K562 (cell line): ENCODE data around the gene HECW1. TPM values are rescaled to one million over a fixed set of nuclear protein-coding genes. Genes with fewer than 3 reads are reported as not detected.

Experiments used
- ATAC-seq: fragments of 200-7000 bp; cut with Tn5 transposase; 3 replicates; pipeline ENCODE4 v1.9.1; 2020; ENCODE audit warnings: moderate library complexity
- BruUV-seq: library from RNA; stranded (reverse); fragments of 400-500 nt; replicated peaks from 2 replicates; lab custom pipeline; 2021; lab: Mats Ljungman, UMichigan
- CTCF ChIA-PET: fragments of 300-600 bp; formaldehyde crosslinking; extraction: SDS; loops from one replicate; lab custom pipeline; 2021; ENCODE audit warnings: low intra/inter-chr PET ratio; lab: Yijun Ruan, JAX
- POLR2A ChIA-PET: fragments of 300-600, 350-650 bp; sonication (Branson Sonifier 250); formaldehyde crosslinking; extraction: SDS; loops from one replicate; lab custom pipeline; 2021; ENCODE audit warnings: antibody characterized with exemption, inconsistent platforms; lab: Yijun Ruan, JAX
- DNase-seq, 4 experiments: peaks; one replicate each; pipeline versions ENCODE4 v3.0.0 to v3.0.0-alpha.2; 2011 to 2018; ENCODE audit warnings: low spot score in 3 of 4, mixed read lengths in 3 of 4; ENCODE audit errors: extremely low read depth in 1 of 4
- FAIRE-seq: peaks from 2 replicates; lab custom pipeline; 2011; peaks lifted over from hg19 to GRCh38; lab: Jason Lieb, UNC
- H2AFZ ChIP-seq: 2 replicates; pipeline ENCODE4 v1.6.0; 2011; ENCODE audit warnings: low read depth, low read length, control low read depth, inconsistent platforms
- H3K27ac ChIP-seq: fragments of 200-600 bp; 3 replicates; pipeline ENCODE4 v1.8.0; 2011; ENCODE audit warnings: low read depth, mild to moderate bottlenecking, control low read depth, inconsistent platforms, low read length, moderate library complexity, mixed read lengths; ENCODE audit errors: extremely low read depth
- H3K27me3 ChIP-seq, 2 experiments: fragments of 300-600 bp in 1 of 2; 2 replicates in 1 of 2; 3 replicates in 1 of 2; pipeline versions ENCODE4 v1.6.0 to v1.8.0; 2011; ENCODE audit warnings: inconsistent platforms in 2 of 2, low read length in 2 of 2, mild to moderate bottlenecking in 1 of 2, mixed read lengths in 1 of 2, moderate library complexity in 1 of 2; ENCODE audit not compliant: control insufficient read depth in 2 of 2, insufficient read depth in 2 of 2
- H3K36me3 ChIP-seq: fragments of 300-600 bp; 3 replicates; pipeline ENCODE4 v1.8.0; 2011; ENCODE audit warnings: mild to moderate bottlenecking, low read length, inconsistent platforms; ENCODE audit not compliant: control insufficient read depth, insufficient read depth
- H3K4me1 ChIP-seq, 2 experiments: fragments of 200-600 bp in 1 of 2; replicated peaks in 1 of 2; 2 replicates in 1 of 2; 3 replicates in 1 of 2; pipeline versions ENCODE4 v1.5.1 to v1.8.0; 2011; ENCODE audit warnings: inconsistent platforms in 2 of 2, low read length in 2 of 2, mild to moderate bottlenecking in 1 of 2, mixed read lengths in 1 of 2, moderate library complexity in 1 of 2; ENCODE audit not compliant: control insufficient read depth in 2 of 2, insufficient read depth in 2 of 2
- H3K4me2 ChIP-seq: 2 replicates; pipeline ENCODE4 v1.6.1; 2011; ENCODE audit warnings: low read length, control low read depth, inconsistent platforms, mixed read lengths; ENCODE audit not compliant: insufficient read depth
- H3K4me3 ChIP-seq: fragments of 200-600 bp; sonication (generic), shearing (Covaris generic); 2 replicates; pipeline ENCODE4 v1.5.1; 2016; ENCODE audit warnings: control low read depth, inconsistent platforms
- H3K79me2 ChIP-seq: fragments of 200-600 bp; 3 replicates; pipeline ENCODE4 v1.8.0; 2011; ENCODE audit warnings: low read length, inconsistent platforms; ENCODE audit not compliant: control insufficient read depth, insufficient read depth
- H3K9ac ChIP-seq, 2 experiments: 2 replicates each; pipeline versions ENCODE4 v1.6.0 to v1.6.1; 2011; ENCODE audit warnings: low read depth in 2 of 2, low read length in 2 of 2, control low read depth in 1 of 2, inconsistent platforms in 1 of 2, mild to moderate bottlenecking in 1 of 2, mixed read lengths in 1 of 2; ENCODE audit not compliant: insufficient read depth in 1 of 2
- H3K9me1 ChIP-seq: one replicate; pipeline ENCODE4 v1.6.0; 2011; ENCODE audit warnings: inconsistent platforms, mild to moderate bottlenecking, low read length, moderate library complexity; ENCODE audit not compliant: control insufficient read depth, insufficient read depth
- H3K9me3 ChIP-seq: replicated peaks from 2 replicates; pipeline ENCODE4 v1.5.1; 2011; ENCODE audit warnings: low read depth, low read length, inconsistent platforms; ENCODE audit not compliant: control insufficient read depth, insufficient read depth
- H4K20me1 ChIP-seq: replicated peaks from 2 replicates; pipeline ENCODE4 v1.6.1; 2011; ENCODE audit warnings: low read length, inconsistent platforms, mixed read lengths; ENCODE audit not compliant: control insufficient read depth, insufficient read depth
- HMG20A ChIP-seq: fragments of 450-650 bp; formaldehyde crosslinking; conservative IDR thresholded peaks from 2 replicates; pipeline ENCODE4 v1.4.0; 2020; ENCODE audit warnings: mild to moderate bottlenecking, mixed read lengths
- NEUROD1 ChIP-seq: fragments of 150-350 bp; IDR thresholded peaks from 2 replicates; pipeline ENCODE4 v1.6.1; 2014; ENCODE audit warnings: borderline replicate concordance, low read length, low read depth; ENCODE audit not compliant: partially characterized antibody
- PRPF4 ChIP-seq: fragments of 200-400 bp; formaldehyde crosslinking; IDR thresholded peaks from one replicate; pipeline ENCODE4 v1.6.1; 2017; ENCODE audit warnings: low read length, low read depth, mild to moderate bottlenecking; ENCODE audit not compliant: insufficient read depth, poor library complexity, severe bottlenecking
- SIRT6 ChIP-seq: IDR thresholded peaks from one replicate; pipeline ENCODE4 v1.6.1; 2012; ENCODE audit warnings: low read depth, mild to moderate bottlenecking, control low read depth, inconsistent platforms, low read length, moderate library complexity
- ZBTB49 ChIP-seq: sonication (generic); formaldehyde crosslinking; IDR thresholded peaks from 2 replicates; pipeline ENCODE4 v1.8.0; 2022; ENCODE audit warnings: missing genetic modification reagents, mild to moderate bottlenecking, borderline replicate concordance
- ZBTB8A ChIP-seq: fragments of 450-650 bp; IDR thresholded peaks from 2 replicates; pipeline ENCODE4 v1.6.1; 2018; ENCODE audit warnings: mild to moderate bottlenecking, moderate library complexity; ENCODE audit not compliant: partially characterized antibody
- ZC3H11A ChIP-seq: IDR thresholded peaks from 2 replicates; pipeline ENCODE4 v1.6.1; 2012; ENCODE audit warnings: low read depth, low read length, improper control_type of control experiment
- ZNF124 ChIP-seq: sonication (generic); formaldehyde crosslinking; IDR thresholded peaks from 2 replicates; pipeline ENCODE4 v1.8.1; 2022; ENCODE audit warnings: missing genetic modification reagents
- ZNF184 ChIP-seq: sonication (generic); formaldehyde crosslinking; IDR thresholded peaks from 2 replicates; pipeline ENCODE4 v1.5.0; 2020; ENCODE audit warnings: missing genetic modification reagents
- ZSCAN29 ChIP-seq: fragments of 450-650 bp; IDR thresholded peaks from 2 replicates; pipeline ENCODE4 v1.6.1; 2017
- in situ Hi-C: fragments of 300-500 bp; cut with MboI; formaldehyde crosslinking; loops from 4 replicates; pipeline ENCODE4 v1.15.0; 2018; ENCODE audit warnings: inconsistent platforms, mixed read lengths
- intact Hi-C: fragments of 100-400 bp; cut with micrococcal nuclease; formaldehyde crosslinking; loops from 2 replicates; pipeline ENCODE4 v1.14.2; 2022
- polyA plus RNA-seq, 8 experiments: library from polyadenylated mRNA; depleted of rRNA in 4 of 8; stranded (reverse) in 5 of 8; unstranded in 3 of 8; fragments of >200 nt; fragmentation: Nextera tagmentation in 2 of 8; fragmentation: Illumina TruSeq in 1 of 8; extraction: Ambion mirVana in 2 of 8; extraction: Trizol in 1 of 8; gene quantifications; 2 replicates each; pipeline versions ENCODE4 v1.2.1 to v1.2.3, GENCODE V29; 2011 to 2014; ENCODE audit warnings: inconsistent platforms in 1 of 8, missing spikeins in 1 of 8
- total RNA-seq, 7 experiments: library from RNA; depleted of rRNA in 6 of 7; stranded (reverse); fragments of >200 nt in 6 of 7; fragmentation: Illumina TruSeq in 2 of 7; extraction: Trizol in 2 of 7; gene quantifications; 2 replicates each; pipeline versions ENCODE4 v1.2.1 to v1.2.3, GENCODE V29; 2011 to 2021; ENCODE audit warnings: low replicate concordance in 1 of 7

HECW1 gene
- total and polyA plus RNA-seq, 9 of the 15 experiments (the other 6 are each of a cell fraction or from before 2014, with no cell fraction given): 0.07 to 0.31 (median 0.13) TPM; not detected in 4

DNA sequence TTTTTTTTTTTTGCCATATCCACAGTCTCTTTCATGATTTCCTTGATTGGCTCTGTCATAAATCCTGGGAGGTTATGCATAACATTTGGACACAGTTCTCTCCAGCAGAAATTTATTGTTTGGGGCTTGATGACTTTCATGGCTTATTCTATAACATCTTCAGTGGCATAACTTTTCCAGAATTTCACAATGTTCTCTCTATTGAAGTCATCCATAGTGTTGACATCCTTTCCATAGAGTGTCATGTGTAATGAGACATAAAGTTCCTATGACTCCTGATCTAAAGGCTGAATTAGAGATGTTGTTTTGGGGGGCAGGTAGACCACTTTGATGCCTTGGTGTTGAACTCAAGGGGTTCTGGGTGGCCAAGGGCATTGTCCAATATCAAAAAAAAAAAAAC, 433.8 kb downstream of the HECW1 start:
- Histone ChIP-seq H3K9ac (no peak overlapping the region), H3K4me2 (no peak overlapping the region), H3K4me1 (peaks cover 0 to 3% of the 10 kb centered on the region in 2 experiments; a peak in 1 of 5 replicates), H3K9me3 (no peaks in the 10 kb centered on the region), H3K27ac (no peak overlapping the region), H2AFZ (no peak overlapping the region), H3K27me3 (peaks cover 12 to 36% of the 10 kb centered on the region in 2 experiments; a peak in 3 of 5 replicates)
- FAIRE-seq: no peak
- ATAC-seq: no peak
- ChIA-PET POLR2A (no interaction called here), CTCF (no interaction called here)
- intact Hi-C loops: no loop called here
- in situ Hi-C loops: no loop called here
- BruUV-seq: no TSS peak
- TF ChIP-seq ZNF184 (CRISPR knock-in tag): no peak
- TF ChIP-seq ZBTB49 (CRISPR knock-in tag): no peak
- TF ChIP-seq ZSCAN29: no peak
- no peak for TF ChIP-seq ZNF124 (CRISPR knock-in tag)
- no peak for TF ChIP-seq SIRT6
- TF ChIP-seq ZC3H11A: no peak
- TF ChIP-seq NEUROD1: no peak
- TF ChIP-seq ZBTB8A: no peak
- TF ChIP-seq PRPF4: no peak
- no peak for TF ChIP-seq HMG20A (CRISPR knock-in tag)
- TF ChIP-seq, all 486 proteins: peak for 0
- H3K4me3 ChIP-seq: no peak overlapping the region
- no peaks in the 10 kb centered on the region for H3K36me3 ChIP-seq
- H4K20me1 ChIP-seq: no peaks in the 10 kb centered on the region
- no peaks in the 10 kb centered on the region for H3K9me1 ChIP-seq
- no peak for DNase-seq
- no peaks in the 10 kb centered on the region for H3K79me2 ChIP-seq
